ENCODE results near the gene WDFY2.

Gene WDFY2

DNA sequence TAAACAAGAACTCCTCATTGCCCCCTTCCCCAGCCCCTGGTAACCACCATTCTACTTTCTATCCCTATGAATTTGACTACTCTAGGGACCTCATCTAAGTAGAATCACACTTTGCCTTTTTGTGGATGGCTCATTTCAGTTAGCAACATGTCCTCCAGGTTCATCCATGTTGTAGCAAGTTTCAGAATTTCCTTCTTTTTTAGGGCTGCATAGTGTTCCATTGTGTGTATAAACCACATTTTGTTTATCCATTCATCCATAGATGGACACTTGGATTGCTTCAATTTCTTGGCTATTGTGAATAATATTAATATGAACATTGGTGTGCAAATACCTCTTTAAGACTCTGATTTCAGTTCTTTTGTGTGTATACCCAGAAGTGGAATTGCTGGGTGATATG lies 224.5 kb downstream of the WDFY2 start:
- Histone ChIP-seq H3K27me3 (no peaks in the 10 kb centered on the region), H3K27ac (no peak overlapping the region), H3K4me3 (ENCODE audit: low read depth in 1 of 2, low read length in 1 of 2) (no peak overlapping the region), H3K36me3 (peaks cover 13% of the 10 kb centered on the region), H3K4me1 (ENCODE audit: control insufficient read depth in 1 of 2, insufficient read depth in 1 of 2, low read depth in 1 of 2, low read length in 1 of 2) (peaks cover 45 to 54% of the 10 kb centered on the region in 2 experiments), H3K9me3 (no peaks in the 10 kb centered on the region)
- TF ChIP-seq, protein P1, sequence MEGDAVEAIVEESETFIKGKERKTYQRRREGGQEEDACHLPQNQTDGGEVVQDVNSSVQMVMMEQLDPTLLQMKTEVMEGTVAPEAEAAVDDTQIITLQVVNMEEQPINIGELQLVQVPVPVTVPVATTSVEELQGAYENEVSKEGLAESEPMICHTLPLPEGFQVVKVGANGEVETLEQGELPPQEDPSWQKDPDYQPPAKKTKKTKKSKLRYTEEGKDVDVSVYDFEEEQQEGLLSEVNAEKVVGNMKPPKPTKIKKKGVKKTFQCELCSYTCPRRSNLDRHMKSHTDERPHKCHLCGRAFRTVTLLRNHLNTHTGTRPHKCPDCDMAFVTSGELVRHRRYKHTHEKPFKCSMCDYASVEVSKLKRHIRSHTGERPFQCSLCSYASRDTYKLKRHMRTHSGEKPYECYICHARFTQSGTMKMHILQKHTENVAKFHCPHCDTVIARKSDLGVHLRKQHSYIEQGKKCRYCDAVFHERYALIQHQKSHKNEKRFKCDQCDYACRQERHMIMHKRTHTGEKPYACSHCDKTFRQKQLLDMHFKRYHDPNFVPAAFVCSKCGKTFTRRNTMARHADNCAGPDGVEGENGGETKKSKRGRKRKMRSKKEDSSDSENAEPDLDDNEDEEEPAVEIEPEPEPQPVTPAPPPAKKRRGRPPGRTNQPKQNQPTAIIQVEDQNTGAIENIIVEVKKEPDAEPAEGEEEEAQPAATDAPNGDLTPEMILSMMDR (IDR thresholded peaks at IDR 0.05): no peak

DNA sequence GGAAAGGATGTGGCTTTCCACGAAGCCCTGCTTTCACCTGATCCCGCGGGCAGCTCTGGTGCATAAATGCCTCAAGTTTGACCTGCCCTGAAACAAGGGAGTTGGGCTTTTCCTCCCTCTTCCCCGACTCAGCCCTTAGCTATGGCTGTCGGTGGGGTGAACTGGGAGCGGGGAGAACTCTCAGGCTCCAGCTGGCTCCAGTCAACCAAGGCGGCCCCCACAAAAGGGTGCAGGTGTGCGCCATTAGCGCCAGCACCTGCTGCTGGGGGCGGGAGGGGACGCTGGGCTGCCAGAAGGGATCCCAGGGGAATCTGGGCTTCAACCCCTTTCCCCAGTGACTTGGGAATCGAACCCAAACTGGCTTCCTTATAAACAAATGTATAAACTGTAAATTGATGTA lies 226.8 kb downstream of the WDFY2 start:
- H3K4me3 ChIP-seq (ENCODE audit: low read depth in 1 of 2, low read length in 1 of 2): no peak overlapping the region
- H3K4me1 ChIP-seq (ENCODE audit: control insufficient read depth in 1 of 2, insufficient read depth in 1 of 2, low read depth in 1 of 2, low read length in 1 of 2): peaks cover 46 to 57% of the 10 kb centered on the region in 2 experiments
- H3K9me3 ChIP-seq: no peaks in the 10 kb centered on the region
- no peak overlapping the region for H3K27ac ChIP-seq
- TF ChIP-seq, protein P1 (IDR thresholded peaks at IDR 0.05): no peak
- H3K36me3 ChIP-seq: peaks cover 13% of the 10 kb centered on the region
- H3K27me3 ChIP-seq: no peaks in the 10 kb centered on the region

DNA sequence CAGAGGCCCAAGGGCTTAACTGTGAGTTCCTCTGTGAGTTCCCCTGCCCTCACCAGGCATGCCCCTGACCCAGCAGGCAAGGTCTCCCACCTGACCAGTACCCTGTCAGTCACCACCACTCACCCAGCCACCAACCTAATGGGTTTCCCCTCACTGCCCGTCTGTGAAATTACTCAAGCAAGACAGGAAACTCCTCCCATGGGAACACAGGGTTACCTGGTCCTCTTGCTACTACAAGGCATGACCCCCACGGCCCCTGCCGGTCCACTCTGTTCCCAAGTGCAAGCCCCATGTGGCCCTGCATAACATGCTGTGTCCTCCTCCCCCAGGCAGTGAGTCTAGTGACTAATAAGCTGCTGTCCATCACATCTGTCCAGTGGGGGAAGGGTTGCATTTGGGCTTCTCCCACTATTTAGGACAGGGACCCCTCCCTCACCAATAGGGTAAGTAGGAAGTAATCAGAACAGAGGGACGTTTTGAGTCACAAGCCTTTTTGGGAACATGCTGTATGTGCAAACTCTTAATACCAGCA lies 227.7 kb downstream of the WDFY2 start:
- H3K9me3 ChIP-seq: no peaks in the 10 kb centered on the region
- peaks cover 50 to 58% of the 10 kb centered on the region in 2 experiments for H3K4me1 ChIP-seq (ENCODE audit: control insufficient read depth in 1 of 2, insufficient read depth in 1 of 2, low read depth in 1 of 2, low read length in 1 of 2)
- peak overlapping the region; percentile 25 for H3K27ac ChIP-seq
- no peaks in the 10 kb centered on the region for H3K27me3 ChIP-seq
- TF ChIP-seq, protein P1 (IDR thresholded peaks at IDR 0.05): no peak
- H3K36me3 ChIP-seq: peaks cover 13% of the 10 kb centered on the region
- no peak overlapping the region for H3K4me3 ChIP-seq (ENCODE audit: low read depth in 1 of 2, low read length in 1 of 2)

DNA sequence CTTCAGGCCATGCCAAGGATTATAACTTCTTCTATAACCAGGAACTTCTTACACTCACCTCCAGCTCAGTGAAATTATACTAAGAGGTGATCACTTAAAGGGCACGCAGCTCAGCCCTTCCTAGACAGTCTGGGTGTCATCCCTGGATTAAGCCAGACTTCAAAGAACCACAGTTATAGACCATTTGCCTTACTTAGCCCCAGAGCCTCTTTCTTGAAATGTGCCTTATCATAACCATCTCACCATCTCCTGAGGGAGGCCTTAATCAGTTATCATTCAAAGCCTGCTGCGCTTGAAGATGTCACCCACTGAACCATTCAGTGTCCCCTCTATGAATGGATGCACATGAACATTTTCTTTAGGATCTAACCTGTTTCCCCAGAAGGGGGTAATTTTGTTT lies 229.8 kb downstream of the WDFY2 start:
- Histone ChIP-seq H3K27me3 (no peaks in the 10 kb centered on the region), H3K36me3 (peaks cover 9% of the 10 kb centered on the region), H3K27ac (peak overlapping the region; percentile 62), H3K4me1 (ENCODE audit: control insufficient read depth in 1 of 2, insufficient read depth in 1 of 2, low read depth in 1 of 2, low read length in 1 of 2) (peaks cover 65 to 75% of the 10 kb centered on the region in 2 experiments), H3K9me3 (no peaks in the 10 kb centered on the region), H3K4me3 (ENCODE audit: low read depth in 1 of 2, low read length in 1 of 2) (no peak overlapping the region)
- TF ChIP-seq, protein P1 (IDR thresholded peaks at IDR 0.05): no peak

DNA sequence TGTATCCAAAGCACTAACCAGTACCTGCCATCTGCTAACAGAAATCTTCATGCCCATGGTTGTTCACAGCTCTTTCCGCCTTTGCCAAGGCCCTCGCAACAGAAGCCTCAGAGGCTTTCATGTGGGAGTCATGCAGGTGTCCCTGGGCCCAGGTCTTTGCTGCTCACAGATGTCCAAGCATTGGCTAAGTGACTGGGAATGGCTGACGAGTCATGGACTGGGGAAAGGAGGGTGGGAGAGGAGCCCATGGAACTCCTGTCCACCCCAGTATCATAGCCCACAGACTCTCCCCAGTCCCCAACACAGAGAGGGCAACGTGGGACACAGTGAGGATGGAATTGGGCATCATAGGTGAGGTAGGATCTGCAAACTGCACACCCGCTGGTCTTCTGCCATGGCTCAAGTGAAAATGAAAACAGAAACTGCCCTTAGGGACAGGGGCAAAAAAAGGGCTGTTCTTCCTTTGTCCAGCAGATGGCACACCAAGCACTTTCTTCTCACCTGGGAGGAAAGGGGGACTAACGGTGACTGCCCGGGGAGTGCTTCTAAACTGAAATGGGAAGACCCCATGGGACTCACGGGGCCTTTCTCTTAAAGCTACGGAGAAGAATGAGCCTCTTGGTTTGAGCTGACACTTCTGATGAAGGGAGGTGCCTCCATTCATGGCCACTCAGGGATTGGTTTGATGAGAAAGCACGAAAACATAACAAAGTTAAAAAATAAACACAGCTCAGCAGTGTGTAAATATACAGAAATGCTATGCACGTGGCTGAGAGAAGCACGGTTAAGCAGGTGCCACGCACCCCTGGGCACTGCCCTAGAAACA lies 230.8 kb downstream of the WDFY2 start:
- H3K27me3 ChIP-seq: no peaks in the 10 kb centered on the region
- peaks cover 70 to 76% of the 10 kb centered on the region in 2 experiments for H3K4me1 ChIP-seq (ENCODE audit: control insufficient read depth in 1 of 2, insufficient read depth in 1 of 2, low read depth in 1 of 2, low read length in 1 of 2)
- H3K36me3 ChIP-seq: peaks cover 9% of the 10 kb centered on the region
- TF ChIP-seq, protein P1 (IDR thresholded peaks at IDR 0.05): peak; percentile 91
- H3K4me3 ChIP-seq (ENCODE audit: low read depth in 1 of 2, low read length in 1 of 2): peak overlapping the region; percentile 13 to 38
- peak overlapping the region; percentile 62 for H3K27ac ChIP-seq
- no peaks in the 10 kb centered on the region for H3K9me3 ChIP-seq
